Endothelial cell of hepatic sinusoid (primary cell): ENCODE results near the gene BTNL2.
"Not testable (repeated sequence)": the region's sequence is repeated elsewhere in the genome, so short reads cannot be mapped to it uniquely, and the experiment has no call there.

Source experiments
- in situ Hi-C: cut with HindIII; loops from 2 replicates; pipeline ENCODE4 v1.10.0; 2017; ENCODE audit warnings: low sequenced_read_pairs

Gene BTNL2

DNA sequence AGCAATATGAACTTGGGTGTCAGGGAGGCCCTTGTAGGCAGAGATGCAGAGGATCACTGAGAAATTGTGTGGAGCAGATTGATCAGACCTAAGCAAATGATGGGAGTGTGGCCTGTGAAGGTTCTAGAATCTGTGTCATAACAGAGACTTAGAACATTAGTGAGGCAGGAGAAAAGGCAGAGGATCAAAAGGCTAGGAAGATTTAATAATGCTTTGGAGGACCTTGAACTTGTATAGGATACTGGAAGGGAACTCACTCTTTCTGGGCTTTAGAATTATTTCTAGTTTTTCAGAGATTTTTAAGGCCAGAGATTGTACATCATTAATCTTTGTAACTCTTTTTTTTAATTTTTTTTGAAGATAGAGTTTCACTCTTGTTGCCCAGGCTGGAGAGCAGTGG is 35.2 kb downstream of the BTNL2 start, which contains the start of gene TSBP1:
TSBP1 (minus strand) TSS at position 101 of the 400 bp plus-strand sequence. CDS start 197 bp downstream, outside the sequence.
- in situ Hi-C loops, result loop anchor here (5.0 kb wide), 1 partner anchor 95 kb away; no protein-coding TSS in a partner anchor

DNA sequence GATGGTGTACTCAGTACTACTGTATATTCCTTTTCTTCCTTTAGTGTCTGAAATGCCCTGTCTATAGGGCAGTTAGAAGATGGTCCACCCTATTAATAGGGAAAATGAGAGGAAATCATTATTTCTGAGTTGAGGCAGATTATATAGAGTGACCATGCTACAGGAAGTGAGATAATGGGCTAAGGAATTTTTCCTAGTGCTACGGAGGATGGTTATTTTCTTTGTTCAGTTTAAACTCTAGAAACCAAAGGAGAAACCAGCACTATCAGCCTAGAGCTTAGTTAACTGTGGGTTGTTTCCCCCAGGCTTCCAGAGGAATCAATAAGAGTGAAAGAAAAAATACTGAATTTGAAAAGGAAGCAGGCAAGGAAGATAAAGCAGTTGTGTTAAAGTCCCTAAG is 35.8 kb downstream of the BTNL2 start:
- in situ Hi-C loops, result loop anchor here (5.0 kb wide), 1 partner anchor 94 kb away; no protein-coding TSS in a partner anchor

GRCh38 chr6:32370505-32370904 is 36.5 kb downstream of the BTNL2 start:
- in situ Hi-C loops, result loop anchor here (5.0 kb wide), 1 partner anchor 93 kb away; no protein-coding TSS in a partner anchor

- in situ Hi-C loops, result loop anchor here (5.0 kb wide), 1 partner anchor 92 kb away; no protein-coding TSS in a partner anchor
Measured at GRCh38 chr6:32369660-32370059, 37.3 kb downstream of the BTNL2 start.

DNA sequence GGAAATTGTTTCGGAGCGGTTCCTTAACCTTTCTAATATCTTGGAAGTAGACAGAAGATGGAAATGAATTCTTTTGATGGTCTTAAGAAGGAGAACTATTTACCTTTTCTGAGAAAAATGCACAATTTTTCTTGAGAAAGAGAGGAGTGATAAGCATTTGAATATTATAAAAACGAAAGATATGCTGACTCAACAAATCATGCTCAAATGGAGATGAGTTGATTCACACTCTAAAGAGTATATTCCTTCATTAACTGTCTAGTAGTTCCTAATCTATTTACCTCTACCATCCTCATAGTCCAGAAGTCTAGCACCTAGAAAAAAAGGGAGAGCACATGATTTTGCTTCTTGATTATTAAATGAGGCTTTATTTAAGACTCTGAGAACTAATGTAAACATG is 39.3 kb downstream of the BTNL2 start:
- in situ Hi-C loops, result no loop called here

DNA sequence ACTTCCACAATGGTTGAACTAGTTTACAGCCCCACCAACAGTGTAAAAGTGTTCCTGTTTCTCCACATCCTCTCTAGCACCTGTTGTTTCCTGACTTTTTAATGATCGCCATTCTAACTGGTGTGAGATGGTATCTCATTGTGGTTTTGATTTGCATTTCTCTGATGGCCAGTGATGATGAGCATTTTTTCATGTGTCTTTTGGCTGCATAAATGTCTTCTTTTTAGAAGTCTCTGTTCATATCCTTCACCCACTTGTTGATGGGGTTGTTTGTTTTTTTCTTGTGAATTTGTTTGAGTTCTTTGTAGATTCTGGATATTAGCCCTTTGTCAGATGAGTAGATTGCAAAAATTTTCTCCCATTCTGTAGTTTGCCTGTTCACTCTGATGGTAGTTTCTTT is 47.8 kb downstream of the BTNL2 start:
- in situ Hi-C loops, result not testable (repeated sequence)

DNA sequence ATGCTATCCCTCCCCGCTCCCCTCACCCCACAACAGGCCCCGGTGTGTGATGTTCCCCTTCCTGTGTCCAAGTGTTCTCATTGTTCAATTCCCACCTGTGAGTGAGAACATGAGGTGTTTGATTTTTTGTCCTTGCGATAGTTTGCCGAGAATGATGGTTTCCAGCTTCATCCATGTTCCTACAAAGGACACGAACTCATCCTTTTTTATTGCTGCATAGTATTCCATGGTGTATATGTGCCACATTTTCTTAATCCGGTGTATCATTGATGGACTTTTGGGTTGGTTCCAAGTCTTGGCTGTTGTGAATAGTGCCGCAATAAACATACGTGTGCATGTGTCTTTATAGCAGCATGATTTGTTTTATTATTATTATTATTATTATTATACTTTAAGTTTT is 48.4 kb downstream of the BTNL2 start:
- in situ Hi-C loops, result not testable (repeated sequence)

DNA sequence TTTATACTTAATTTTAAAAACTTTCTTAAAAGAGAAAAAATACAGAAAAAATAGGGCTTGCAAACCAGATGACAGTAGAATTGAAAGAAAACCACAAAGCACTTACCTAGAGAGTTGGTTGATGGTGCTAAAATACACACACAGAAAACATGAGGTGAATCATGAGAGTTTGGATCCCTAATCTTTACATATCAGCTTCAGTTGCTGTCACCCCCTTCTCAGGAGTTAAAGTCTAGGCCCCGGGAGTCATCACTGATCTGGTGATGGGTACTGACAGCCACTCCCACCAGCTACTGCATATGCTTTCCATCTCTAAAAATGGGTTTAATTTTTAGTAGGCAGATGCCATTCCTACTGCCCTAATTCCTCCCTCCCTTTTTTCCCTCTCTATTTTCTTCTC is 52.0 kb downstream of the BTNL2 start:
- in situ Hi-C loops, result no loop called here

DNA sequence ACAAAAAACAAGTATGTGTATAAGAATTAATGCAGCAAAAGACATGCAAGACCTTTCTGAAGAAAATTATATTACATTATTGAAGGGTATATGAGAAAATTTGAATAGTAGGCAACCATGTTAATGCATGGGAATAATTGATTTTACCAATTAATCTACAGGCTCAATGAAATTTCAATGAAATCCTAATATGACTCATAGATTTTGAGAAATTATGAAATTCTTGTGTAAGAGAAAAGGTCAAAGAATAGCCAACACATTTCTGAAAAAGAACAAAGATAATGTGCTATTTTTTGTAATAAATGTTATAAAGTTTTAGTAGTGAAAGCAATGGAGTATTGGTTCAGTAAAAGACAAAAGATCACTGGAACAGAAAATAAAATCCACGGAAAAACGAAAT is 53.6 kb downstream of the BTNL2 start:
- in situ Hi-C loops, result no loop called here
